Measurements from ENCODE around the gene KAZN.

Gene KAZN

DNA sequence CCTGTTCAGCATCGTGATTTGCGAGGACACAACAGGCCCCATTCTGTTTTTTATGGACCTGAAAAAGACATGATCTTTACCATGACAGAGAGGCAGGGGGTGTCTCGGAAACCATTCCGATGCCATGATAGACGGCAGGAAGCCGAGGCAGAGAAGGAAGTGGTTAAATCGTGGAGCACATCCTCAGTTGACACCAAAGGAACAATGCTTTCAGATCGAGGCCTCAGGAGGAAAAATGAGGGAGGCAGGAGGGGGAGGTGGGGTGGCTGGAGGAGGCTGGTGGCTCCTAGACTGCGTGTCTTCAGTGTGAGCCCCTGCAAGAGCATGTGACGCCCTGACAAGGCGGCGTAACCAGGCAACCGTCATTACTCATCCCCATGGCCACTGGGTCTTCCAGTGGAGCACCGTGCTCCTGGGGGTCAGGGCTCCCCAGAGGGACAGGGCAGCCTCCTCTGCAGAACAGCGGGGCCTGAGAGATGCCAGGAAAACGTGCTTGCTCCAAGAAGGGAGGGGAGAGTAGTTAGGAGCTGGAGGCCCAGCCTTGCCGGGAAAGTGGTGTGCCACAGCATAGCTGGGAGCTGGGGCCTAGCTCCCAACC is 382.2 kb downstream of the KAZN start:
- H3K4me1 ChIP-seq (ENCODE audit: control insufficient read depth, insufficient read depth, low read length, poor library complexity, severe bottlenecking) = peaks cover 2% of the 10 kb centered on the region
- no peak for DNase-seq
- no peaks in the 10 kb centered on the region for H3K27me3 ChIP-seq (replicated peaks; ENCODE audit: control insufficient read depth, insufficient read depth, low read length, poor library complexity, severe bottlenecking)
- no peaks in the 10 kb centered on the region for H3K9me3 ChIP-seq (ENCODE audit: control insufficient read depth, low read length)
- H3K27ac ChIP-seq (ENCODE audit: insufficient read depth, low read length, poor library complexity, severe bottlenecking) = no peak overlapping the region
- no peak overlapping the region for H3K4me3 ChIP-seq (ENCODE audit: insufficient read depth, low read depth, low read length, poor library complexity, severe bottlenecking)
- H3K36me3 ChIP-seq (ENCODE audit: control insufficient read depth, insufficient read depth, low read length) = no peaks in the 10 kb centered on the region

DNA sequence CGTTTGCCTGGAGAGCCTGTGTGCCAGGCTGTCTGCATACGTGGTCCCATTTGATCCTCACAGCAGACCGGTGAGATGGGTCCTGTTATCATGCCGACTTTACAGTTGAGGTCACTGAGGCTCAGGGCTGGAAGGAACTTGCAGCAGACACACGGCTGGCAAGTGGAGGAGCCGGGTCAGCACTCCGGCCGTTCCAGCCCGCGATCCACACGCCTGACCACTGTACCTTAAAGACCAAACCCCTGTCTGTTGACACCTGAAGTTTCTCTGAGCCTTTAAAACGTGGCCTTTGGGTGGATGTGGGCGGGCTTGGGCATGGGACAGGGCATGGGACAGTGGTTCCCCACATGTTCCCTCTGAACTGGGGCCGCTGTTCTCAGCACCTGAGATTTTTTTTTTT is 383.5 kb downstream of the KAZN start:
- no peaks in the 10 kb centered on the region for H3K9me3 ChIP-seq (ENCODE audit: control insufficient read depth, low read length)

DNA sequence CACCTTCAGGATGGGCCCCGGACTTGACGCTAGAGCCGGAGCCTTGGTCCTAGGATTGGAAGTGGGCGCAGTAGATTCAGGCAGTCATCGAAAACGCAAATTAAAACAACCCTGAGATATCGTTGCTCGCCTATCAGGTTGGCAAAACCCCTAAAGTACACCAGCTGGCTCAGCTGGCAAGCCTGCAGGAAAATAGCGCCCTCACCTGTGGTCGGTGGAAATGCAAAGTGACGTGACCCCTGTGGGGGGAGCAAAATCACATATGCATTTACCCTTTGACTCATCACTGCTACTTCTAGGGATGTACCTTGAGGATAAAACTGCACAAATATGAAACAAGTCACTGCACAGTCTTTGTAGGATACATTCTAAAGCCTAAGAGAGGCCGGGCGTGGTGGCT is 384.8 kb downstream of the KAZN start:
- peaks cover 2% of the 10 kb centered on the region for H3K4me1 ChIP-seq (ENCODE audit: control insufficient read depth, insufficient read depth, low read length, poor library complexity, severe bottlenecking)
- H3K27ac ChIP-seq (ENCODE audit: insufficient read depth, low read length, poor library complexity, severe bottlenecking) = no peak overlapping the region
- no peak for DNase-seq
- no peak overlapping the region for H3K4me3 ChIP-seq (ENCODE audit: insufficient read depth, low read depth, low read length, poor library complexity, severe bottlenecking)
- no peaks in the 10 kb centered on the region for H3K36me3 ChIP-seq (ENCODE audit: control insufficient read depth, insufficient read depth, low read length)
- H3K27me3 ChIP-seq (replicated peaks; ENCODE audit: control insufficient read depth, insufficient read depth, low read length, poor library complexity, severe bottlenecking) = no peaks in the 10 kb centered on the region
- H3K9me3 ChIP-seq (ENCODE audit: control insufficient read depth, low read length) = no peaks in the 10 kb centered on the region

More for the DNA sequence above, 383.5 kb downstream of the KAZN start:
- Histone ChIP-seq H3K36me3 (ENCODE audit: control insufficient read depth, insufficient read depth, low read length) (no peaks in the 10 kb centered on the region), H3K27me3 (replicated peaks; ENCODE audit: control insufficient read depth, insufficient read depth, low read length, poor library complexity, severe bottlenecking) (no peaks in the 10 kb centered on the region), H3K4me1 (ENCODE audit: control insufficient read depth, insufficient read depth, low read length, poor library complexity, severe bottlenecking) (peaks cover 2% of the 10 kb centered on the region), H3K4me3 (ENCODE audit: insufficient read depth, low read depth, low read length, poor library complexity, severe bottlenecking) (no peak overlapping the region), H3K27ac (ENCODE audit: insufficient read depth, low read length, poor library complexity, severe bottlenecking) (no peak overlapping the region)
- no peak for DNase-seq

DNA sequence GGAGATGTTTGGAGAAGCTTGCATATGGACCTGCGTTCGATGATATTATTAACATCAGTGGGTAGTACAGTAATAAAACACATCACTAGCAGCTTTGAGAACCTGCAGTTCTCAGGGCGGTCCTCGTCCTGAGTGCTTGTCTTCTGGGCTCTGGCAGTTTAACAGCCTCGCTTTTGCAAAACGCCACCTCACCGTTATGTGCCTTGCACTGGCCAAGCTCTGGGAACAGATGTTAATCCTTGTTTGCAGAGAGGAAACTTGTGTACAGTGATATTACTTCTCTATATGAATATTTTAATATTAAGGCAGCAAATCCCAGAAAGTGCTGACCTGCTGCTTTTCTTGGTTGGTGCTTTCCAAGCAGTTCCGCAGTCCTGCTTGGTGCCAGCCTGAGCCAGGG is 387.7 kb downstream of the KAZN start:
- Histone ChIP-seq H3K9me3 (ENCODE audit: control insufficient read depth, low read length) (no peaks in the 10 kb centered on the region), H3K27me3 (replicated peaks; ENCODE audit: control insufficient read depth, insufficient read depth, low read length, poor library complexity, severe bottlenecking) (no peaks in the 10 kb centered on the region), H3K27ac (ENCODE audit: insufficient read depth, low read length, poor library complexity, severe bottlenecking) (no peak overlapping the region), H3K4me1 (ENCODE audit: control insufficient read depth, insufficient read depth, low read length, poor library complexity, severe bottlenecking) (no peaks in the 10 kb centered on the region), H3K36me3 (ENCODE audit: control insufficient read depth, insufficient read depth, low read length) (no peaks in the 10 kb centered on the region), H3K4me3 (ENCODE audit: insufficient read depth, low read depth, low read length, poor library complexity, severe bottlenecking) (no peak overlapping the region)
- DNase-seq = no peak

DNA sequence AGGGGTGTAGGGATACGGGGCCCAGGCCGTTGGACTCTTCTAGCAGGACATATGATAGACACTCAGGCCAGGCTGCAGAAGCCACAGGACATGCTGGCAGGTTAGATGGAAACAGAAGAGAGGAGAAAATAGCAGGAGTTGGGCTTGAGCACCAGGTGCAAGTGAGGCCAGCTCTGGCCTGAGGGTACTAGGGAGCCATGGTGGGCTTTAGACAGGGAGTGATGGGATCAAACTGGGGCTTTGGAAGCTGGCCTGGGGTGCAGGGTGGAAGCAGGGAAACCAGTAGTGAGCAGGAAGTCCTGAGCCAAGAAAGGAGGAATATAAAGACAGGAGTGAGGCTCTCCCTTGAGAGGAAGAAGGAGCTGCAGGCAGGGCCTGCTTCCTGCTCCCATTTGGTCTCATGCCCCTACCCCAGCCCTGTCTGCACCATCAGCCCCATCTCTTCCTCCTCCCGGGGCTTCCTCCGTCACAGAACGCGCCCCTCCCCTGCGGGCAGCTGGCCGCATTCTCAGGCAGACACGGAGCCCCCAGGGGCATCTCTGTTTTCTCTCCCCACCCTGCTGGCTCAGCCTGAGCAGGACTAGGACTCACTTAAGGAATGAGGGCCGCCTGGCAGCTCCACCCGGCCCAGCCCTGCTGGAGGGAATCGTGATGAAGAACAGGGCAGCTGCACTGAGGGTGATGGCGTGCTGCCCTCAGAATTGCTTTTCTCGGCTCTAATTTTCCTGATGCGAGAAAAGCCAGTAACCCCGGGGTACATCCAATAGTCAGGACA is 389.5 kb downstream of the KAZN start:
- Histone ChIP-seq H3K27me3 (replicated peaks; ENCODE audit: control insufficient read depth, insufficient read depth, low read length, poor library complexity, severe bottlenecking) (no peaks in the 10 kb centered on the region), H3K27ac (ENCODE audit: insufficient read depth, low read length, poor library complexity, severe bottlenecking) (no peak overlapping the region), H3K4me1 (ENCODE audit: control insufficient read depth, insufficient read depth, low read length, poor library complexity, severe bottlenecking) (no peaks in the 10 kb centered on the region), H3K9me3 (ENCODE audit: control insufficient read depth, low read length) (no peaks in the 10 kb centered on the region), H3K36me3 (ENCODE audit: control insufficient read depth, insufficient read depth, low read length) (no peaks in the 10 kb centered on the region), H3K4me3 (ENCODE audit: insufficient read depth, low read depth, low read length, poor library complexity, severe bottlenecking) (no peak overlapping the region)
- DNase-seq = no peak

DNA sequence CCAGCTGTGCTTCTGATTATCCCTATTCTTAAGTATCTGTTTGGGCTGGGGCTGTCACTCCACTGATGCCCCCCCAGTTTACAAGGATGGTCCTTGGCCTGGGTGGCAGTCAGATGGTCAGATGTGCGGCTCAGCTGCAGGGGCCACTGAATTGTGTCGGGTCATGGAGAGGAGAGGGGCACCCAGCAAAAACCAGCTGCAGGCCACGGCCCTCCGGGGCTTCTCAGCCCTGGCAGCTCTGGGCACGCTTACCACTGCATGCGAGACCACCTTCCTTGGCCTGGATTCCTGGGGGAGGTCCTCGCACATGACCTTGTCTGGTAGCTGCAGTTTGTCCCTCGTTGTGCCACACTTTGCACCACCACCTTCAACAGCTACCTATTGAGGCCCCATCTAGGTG is 390.2 kb downstream of the KAZN start:
- Histone ChIP-seq H3K27me3 (replicated peaks; ENCODE audit: control insufficient read depth, insufficient read depth, low read length, poor library complexity, severe bottlenecking) (no peaks in the 10 kb centered on the region), H3K9me3 (ENCODE audit: control insufficient read depth, low read length) (no peaks in the 10 kb centered on the region), H3K36me3 (ENCODE audit: control insufficient read depth, insufficient read depth, low read length) (no peaks in the 10 kb centered on the region), H3K4me1 (ENCODE audit: control insufficient read depth, insufficient read depth, low read length, poor library complexity, severe bottlenecking) (no peaks in the 10 kb centered on the region), H3K4me3 (ENCODE audit: insufficient read depth, low read depth, low read length, poor library complexity, severe bottlenecking) (no peak overlapping the region), H3K27ac (ENCODE audit: insufficient read depth, low read length, poor library complexity, severe bottlenecking) (no peak overlapping the region)
- no peak for DNase-seq

DNA sequence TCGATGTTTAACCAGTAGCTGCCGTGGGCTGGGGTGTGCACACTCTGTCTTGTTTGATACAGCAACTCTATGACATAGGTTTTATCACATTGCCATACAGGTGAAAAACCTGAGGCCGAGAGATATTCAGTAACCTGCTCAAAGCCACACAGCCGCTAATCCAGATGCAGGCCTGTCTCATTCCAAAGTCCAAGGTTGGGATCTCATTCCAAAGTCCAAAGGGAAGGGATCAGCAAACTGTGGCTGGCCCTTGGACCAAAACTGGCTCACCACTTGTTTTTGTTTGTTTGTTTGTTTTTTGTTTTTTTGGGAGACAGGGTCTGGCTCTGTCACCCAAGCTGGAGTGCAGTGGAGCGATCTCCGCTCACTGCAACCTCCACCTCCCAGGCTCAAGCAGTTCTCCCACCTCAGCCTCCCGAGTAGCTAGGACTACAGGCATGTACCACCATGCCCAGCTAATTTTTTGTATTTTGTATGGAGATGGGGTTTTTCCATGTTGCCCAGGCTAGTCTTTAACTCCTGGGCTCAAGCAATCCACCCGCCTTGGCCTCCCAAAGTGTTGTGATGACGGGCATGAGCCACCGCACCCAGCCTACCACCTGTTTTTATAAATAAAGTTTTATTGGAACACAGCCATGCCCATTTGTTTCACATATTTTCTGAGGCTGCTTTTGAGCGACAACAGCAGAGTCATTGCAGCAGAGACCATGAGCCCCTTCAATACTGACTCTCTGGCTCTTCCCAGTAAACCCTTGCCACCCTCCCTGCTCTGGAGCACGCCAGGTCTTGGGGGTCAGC is 391.6 kb downstream of the KAZN start:
- Histone ChIP-seq H3K4me1 (ENCODE audit: control insufficient read depth, insufficient read depth, low read length, poor library complexity, severe bottlenecking) (no peaks in the 10 kb centered on the region), H3K27ac (ENCODE audit: insufficient read depth, low read length, poor library complexity, severe bottlenecking) (no peak overlapping the region), H3K4me3 (ENCODE audit: insufficient read depth, low read depth, low read length, poor library complexity, severe bottlenecking) (no peak overlapping the region), H3K9me3 (ENCODE audit: control insufficient read depth, low read length) (no peaks in the 10 kb centered on the region), H3K27me3 (replicated peaks; ENCODE audit: control insufficient read depth, insufficient read depth, low read length, poor library complexity, severe bottlenecking) (no peaks in the 10 kb centered on the region), H3K36me3 (ENCODE audit: control insufficient read depth, insufficient read depth, low read length) (no peaks in the 10 kb centered on the region)
- no peak for DNase-seq

DNA sequence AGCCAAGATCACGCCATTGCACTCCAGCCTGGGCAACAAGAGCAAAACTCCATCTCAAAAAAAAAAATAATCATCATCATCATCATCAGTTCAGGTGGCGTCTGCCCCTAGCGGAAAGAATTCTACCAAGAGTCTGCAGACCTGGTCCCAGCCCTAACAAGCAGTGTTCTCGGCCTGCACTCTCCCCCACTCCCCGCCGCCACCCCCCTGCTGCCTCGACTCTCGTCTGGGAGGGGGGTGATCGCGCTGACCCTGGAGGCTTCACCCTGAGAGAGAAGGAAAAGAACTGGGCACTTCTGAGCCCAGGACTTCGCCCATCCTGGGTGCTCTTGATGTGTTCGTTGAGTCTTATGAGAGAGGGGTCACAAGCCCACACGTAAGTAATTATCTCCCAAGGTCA is 394.9 kb downstream of the KAZN start:
- no peak for DNase-seq
- Histone ChIP-seq H3K36me3 (ENCODE audit: control insufficient read depth, insufficient read depth, low read length) (no peaks in the 10 kb centered on the region), H3K4me1 (ENCODE audit: control insufficient read depth, insufficient read depth, low read length, poor library complexity, severe bottlenecking) (no peaks in the 10 kb centered on the region), H3K9me3 (ENCODE audit: control insufficient read depth, low read length) (no peaks in the 10 kb centered on the region), H3K27ac (ENCODE audit: insufficient read depth, low read length, poor library complexity, severe bottlenecking) (no peak overlapping the region), H3K4me3 (ENCODE audit: insufficient read depth, low read depth, low read length, poor library complexity, severe bottlenecking) (no peak overlapping the region), H3K27me3 (replicated peaks; ENCODE audit: control insufficient read depth, insufficient read depth, low read length, poor library complexity, severe bottlenecking) (no peaks in the 10 kb centered on the region)

DNA sequence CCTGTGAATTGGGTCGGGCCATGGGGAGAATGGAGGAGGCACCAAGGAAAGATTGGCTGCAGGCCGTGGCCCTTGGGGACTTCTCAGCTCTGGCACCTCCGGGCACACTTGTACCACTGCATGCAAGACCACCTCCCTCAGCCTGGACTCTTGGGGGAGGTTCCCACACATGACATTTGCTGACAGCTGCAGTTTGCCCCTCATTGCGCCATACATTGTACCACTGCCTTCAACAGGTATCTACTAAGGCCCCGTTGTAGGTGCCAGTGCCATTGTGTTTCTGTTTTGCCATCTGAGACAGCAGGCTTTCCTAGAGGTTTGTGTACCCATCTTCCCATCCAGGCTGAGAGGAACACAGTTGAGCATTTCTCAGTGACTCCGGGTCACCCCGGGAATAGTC is 395.7 kb downstream of the KAZN start:
- no peak for DNase-seq
- no peak overlapping the region for H3K27ac ChIP-seq (ENCODE audit: insufficient read depth, low read length, poor library complexity, severe bottlenecking)
- H3K4me3 ChIP-seq (ENCODE audit: insufficient read depth, low read depth, low read length, poor library complexity, severe bottlenecking) = no peak overlapping the region
- no peaks in the 10 kb centered on the region for H3K27me3 ChIP-seq (replicated peaks; ENCODE audit: control insufficient read depth, insufficient read depth, low read length, poor library complexity, severe bottlenecking)
- no peaks in the 10 kb centered on the region for H3K4me1 ChIP-seq (ENCODE audit: control insufficient read depth, insufficient read depth, low read length, poor library complexity, severe bottlenecking)
- H3K9me3 ChIP-seq (ENCODE audit: control insufficient read depth, low read length) = no peaks in the 10 kb centered on the region
- H3K36me3 ChIP-seq (ENCODE audit: control insufficient read depth, insufficient read depth, low read length) = no peaks in the 10 kb centered on the region

DNA sequence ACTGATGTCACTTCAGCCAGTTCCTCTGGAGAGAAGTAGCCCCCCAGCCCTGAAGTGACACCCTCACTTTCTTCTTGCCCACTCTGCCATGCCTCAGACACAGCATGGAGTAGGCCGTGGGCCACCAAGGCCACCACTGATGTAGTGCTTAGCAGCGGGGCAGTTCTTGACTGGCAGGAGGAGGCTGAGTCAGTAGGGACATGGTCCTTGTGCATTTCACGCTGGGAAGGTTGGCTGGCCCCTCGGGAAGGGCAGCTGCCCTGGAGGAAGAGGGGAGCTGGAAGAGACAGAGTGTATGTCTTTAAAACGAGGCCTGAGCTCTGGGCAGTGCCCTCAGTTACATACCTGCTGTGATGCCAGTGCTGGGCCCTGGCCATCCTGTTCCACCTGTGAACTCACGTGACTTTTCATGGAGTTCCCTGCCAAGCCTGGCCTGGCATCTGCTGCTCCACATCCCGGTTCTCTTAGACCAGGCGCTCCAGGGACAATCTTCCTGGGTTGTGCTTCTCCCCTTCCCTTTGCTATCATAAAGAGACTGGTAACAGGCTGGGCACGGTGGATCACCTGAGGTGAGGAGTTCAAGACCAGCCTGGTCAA is 396.5 kb downstream of the KAZN start:
- DNase-seq = no peak
- no peaks in the 10 kb centered on the region for H3K4me1 ChIP-seq (ENCODE audit: control insufficient read depth, insufficient read depth, low read length, poor library complexity, severe bottlenecking)
- no peaks in the 10 kb centered on the region for H3K9me3 ChIP-seq (ENCODE audit: control insufficient read depth, low read length)
- no peak overlapping the region for H3K4me3 ChIP-seq (ENCODE audit: insufficient read depth, low read depth, low read length, poor library complexity, severe bottlenecking)
- H3K36me3 ChIP-seq (ENCODE audit: control insufficient read depth, insufficient read depth, low read length) = no peaks in the 10 kb centered on the region
- no peak overlapping the region for H3K27ac ChIP-seq (ENCODE audit: insufficient read depth, low read length, poor library complexity, severe bottlenecking)
- no peaks in the 10 kb centered on the region for H3K27me3 ChIP-seq (replicated peaks; ENCODE audit: control insufficient read depth, insufficient read depth, low read length, poor library complexity, severe bottlenecking)
